GM12874 (cell line): ENCODE measurements around the gene ASCC2.

Experiments used
- TF ChIP-seq, protein P1 (sequence below): IDR thresholded peaks from 2 replicates; pipeline ENCODE4 v1.5.1; 2011; ENCODE audit warnings: low read depth, mild to moderate bottlenecking, control low read depth, low read length, moderate library complexity; ENCODE audit not compliant: insufficient read depth

ASCC2 gene

DNA sequence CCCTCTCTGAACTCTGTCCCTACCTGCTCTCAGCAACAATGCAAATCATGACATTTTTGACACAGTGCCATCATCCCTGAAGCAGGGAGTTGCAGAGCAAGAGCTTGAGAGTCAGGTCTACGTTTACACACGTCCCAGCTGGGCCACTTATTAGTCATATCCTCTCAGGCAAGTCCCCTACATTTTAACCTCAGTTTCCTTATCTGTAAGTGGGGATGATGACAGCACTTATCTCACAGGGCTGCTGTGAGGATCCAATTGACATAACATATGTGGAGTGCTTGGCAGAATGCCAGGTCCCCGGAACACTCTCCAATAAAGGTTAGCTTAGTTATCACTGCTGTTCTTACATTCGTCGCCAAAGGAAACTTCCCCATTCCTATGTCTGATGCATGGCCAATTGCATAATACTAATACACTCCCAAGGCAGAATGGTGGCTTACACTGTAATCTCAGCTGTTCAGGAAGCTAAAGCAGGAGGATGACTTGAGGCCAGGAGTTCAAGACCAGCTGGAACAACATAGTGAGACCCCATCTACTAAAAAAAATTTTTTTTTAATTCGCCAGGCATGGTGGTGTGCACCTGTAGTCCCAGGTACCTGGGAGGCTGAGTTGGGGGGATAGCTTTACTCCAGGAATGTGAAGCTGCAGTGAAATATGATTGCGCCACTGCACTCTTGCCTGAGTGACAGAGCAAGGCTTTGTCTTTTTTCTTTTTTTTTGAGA lies 16.6 kb downstream of the ASCC2 start:
- TF ChIP-seq, protein P1, sequence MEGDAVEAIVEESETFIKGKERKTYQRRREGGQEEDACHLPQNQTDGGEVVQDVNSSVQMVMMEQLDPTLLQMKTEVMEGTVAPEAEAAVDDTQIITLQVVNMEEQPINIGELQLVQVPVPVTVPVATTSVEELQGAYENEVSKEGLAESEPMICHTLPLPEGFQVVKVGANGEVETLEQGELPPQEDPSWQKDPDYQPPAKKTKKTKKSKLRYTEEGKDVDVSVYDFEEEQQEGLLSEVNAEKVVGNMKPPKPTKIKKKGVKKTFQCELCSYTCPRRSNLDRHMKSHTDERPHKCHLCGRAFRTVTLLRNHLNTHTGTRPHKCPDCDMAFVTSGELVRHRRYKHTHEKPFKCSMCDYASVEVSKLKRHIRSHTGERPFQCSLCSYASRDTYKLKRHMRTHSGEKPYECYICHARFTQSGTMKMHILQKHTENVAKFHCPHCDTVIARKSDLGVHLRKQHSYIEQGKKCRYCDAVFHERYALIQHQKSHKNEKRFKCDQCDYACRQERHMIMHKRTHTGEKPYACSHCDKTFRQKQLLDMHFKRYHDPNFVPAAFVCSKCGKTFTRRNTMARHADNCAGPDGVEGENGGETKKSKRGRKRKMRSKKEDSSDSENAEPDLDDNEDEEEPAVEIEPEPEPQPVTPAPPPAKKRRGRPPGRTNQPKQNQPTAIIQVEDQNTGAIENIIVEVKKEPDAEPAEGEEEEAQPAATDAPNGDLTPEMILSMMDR: no peak

DNA sequence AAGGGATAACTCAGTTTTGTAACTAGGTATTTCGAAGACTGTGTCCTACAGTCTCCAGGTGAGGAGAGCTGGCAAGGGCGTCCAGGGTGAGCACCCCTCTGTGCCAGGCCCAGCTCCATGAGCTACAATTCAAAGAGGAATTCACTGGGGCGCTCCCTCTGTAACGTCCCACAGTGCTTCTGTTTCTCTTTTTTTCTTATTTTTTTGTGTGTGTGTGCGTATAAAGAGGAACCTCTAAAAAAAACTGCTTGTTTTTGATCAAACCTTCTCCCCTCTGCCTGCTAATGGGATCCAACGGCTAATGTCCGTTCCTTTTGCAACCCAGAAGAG lies 17.1 kb downstream of the ASCC2 start:
- TF ChIP-seq, protein P1: no peak

DNA sequence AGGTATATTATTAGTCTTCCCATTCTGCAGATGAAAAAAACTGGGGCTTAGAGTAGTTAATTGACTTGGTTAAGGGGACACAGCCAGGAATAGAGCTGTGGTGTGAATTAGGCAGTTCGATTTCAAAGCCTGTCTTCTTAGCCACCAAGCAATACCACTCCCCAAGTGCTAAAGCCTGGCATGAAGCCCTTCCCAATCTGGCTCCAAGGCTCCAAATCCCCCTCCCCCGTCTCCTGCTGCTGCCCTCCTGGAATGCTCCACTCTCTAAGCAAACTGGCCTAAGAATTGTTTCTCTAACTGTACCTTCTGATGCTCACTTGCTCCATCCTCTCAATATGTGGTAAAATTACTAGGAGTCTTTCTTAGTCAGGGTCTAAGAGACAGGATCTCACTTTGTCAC lies 18.6 kb downstream of the ASCC2 start:
- TF ChIP-seq, protein P1: no peak

DNA sequence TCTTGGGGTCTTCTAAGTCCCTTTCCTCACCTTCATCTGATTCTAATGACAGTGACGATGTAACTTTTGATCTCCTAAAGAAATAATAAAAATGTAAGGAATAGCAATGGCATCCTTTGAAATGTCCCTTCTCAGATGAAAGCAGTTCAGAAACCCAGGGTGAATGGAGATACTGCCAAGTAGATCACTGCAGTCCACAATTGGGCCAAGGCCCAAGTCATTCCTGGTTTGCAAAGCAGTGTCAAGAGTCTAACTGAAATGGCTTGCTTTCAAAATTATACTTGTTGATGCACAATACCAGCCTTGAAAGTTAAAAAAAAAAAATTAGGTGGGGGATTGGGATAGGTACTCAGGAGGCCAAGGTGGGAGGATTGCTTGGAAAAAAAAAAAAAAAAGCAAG lies 20.4 kb downstream of the ASCC2 start:
- TF ChIP-seq, protein P1: no peak

DNA sequence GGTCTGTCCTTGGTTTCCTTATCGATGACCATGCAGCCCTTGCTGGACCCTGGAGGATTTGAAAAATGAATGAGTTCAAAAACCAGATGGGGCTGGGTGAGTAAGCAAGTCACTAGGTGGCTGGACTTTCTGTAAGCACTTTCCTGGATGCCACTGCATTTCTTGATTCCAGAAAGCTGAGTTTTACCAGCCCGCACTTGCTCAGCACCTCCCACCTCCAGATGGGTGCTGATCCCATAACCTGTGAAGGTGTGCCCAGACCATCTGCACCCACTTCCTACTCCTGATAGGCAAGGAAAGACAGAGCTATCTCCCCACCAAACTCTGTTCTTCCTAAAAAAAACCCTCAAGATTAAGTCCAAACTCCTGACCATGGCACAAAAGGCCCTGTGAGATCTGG lies 21.1 kb downstream of the ASCC2 start:
- TF ChIP-seq, protein P1: no peak

DNA sequence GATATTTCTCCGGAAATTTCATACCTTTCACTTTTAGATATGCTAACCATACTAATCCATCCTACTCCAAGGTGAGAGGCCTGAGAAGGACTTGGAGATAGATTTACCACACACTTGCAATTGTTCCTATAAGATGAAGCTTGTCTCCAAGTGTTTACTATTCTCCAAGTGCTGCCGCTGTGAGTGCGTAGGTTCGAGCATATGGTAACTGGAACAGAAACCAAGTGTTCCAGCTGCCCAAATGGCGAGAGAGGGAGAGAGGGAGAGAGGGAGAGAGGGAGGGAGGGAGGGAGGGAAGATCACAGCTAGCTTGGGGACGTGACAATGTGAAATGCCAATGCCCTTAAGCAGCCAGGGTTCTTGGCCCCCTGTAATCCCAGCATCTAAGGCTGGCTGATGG lies 21.5 kb downstream of the ASCC2 start:
- TF ChIP-seq, protein P1: no peak

DNA sequence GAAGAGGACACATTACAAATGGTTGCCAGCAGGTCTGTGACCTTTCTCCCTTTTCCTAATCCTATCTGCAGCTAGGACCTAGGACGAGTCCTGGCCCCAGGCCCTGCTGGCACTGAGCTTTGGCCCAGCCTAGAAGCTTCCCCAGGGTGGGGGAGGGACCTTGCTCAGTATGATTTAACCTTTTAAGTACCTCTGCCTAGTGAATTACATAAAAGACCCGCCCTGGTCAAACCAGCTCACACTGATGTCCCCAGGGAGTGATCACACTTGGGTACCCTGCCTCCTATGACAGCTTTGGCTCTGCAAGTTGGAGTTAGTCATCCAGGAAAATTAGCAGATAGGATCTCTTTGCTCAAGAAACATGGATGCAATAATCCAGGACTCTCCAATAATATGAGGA lies 21.9 kb downstream of the ASCC2 start:
- TF ChIP-seq, protein P1: no peak

DNA sequence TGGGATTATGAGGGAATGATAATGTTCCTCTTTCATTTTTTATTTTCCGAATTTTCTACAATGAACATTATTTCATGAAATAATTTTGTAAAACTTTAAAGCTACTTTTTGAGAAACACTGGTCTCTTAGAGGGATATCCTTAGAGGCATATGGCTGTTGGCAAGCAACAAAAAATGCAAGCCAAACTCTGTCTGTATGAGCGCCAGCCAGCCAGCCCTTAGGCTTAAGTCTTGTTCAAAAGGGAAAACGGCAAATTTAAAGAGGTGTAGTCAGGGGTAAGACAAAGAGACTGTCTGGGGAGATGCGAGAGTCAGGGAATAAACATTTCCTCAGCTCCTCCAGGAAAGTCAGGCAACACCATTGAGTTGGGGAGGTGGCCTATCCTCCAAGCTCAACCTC lies 22.5 kb downstream of the ASCC2 start:
- TF ChIP-seq, protein P1: no peak
